Subcutaneous adipose tissue (tissue), 4 donors: ENCODE results near the gene NPS. TPM values are rescaled to one million over a fixed set of nuclear protein-coding genes. Genes with fewer than 3 reads are reported as not detected.

ENCODE experiments used
- total RNA-seq, 4 donors: library from RNA; depleted of rRNA; stranded (reverse); fragments of >200 nt; gene quantifications; one replicate each; pipeline ENCODE4 v1.1.0, GENCODE V29; 2016
- TF ChIP-seq, protein P1 (sequence below): fragments of 450-650 bp; IDR thresholded peaks from one replicate; pipeline ENCODE4 v1.5.1; 2016; ENCODE audit warnings: low read depth, mild to moderate bottlenecking, control low read depth, antibody characterized with exemption, moderate library complexity

NPS gene
- total RNA-seq, 4 donors from 2014 or later: not detected

DNA sequence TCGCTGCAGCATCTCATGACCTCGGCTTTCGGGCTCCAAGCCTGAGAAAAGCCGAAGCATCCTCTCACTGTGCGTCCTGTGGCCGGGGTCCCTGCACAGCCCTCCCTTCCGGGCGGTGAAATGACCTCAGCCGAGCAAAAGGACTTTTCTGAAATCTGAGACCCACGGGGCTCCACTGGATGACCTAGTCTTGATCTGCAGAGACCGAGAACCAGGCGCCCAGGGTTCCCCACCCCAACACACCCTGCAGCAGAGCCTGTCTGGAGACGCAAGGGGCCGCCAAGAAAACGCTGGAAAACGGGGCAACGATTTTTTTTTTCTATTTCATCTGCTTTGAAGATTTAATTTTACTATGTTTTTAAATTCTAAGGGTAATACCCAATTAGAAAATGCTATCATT lies 31.7 kb downstream of the NPS start:
- TF ChIP-seq, protein P1, sequence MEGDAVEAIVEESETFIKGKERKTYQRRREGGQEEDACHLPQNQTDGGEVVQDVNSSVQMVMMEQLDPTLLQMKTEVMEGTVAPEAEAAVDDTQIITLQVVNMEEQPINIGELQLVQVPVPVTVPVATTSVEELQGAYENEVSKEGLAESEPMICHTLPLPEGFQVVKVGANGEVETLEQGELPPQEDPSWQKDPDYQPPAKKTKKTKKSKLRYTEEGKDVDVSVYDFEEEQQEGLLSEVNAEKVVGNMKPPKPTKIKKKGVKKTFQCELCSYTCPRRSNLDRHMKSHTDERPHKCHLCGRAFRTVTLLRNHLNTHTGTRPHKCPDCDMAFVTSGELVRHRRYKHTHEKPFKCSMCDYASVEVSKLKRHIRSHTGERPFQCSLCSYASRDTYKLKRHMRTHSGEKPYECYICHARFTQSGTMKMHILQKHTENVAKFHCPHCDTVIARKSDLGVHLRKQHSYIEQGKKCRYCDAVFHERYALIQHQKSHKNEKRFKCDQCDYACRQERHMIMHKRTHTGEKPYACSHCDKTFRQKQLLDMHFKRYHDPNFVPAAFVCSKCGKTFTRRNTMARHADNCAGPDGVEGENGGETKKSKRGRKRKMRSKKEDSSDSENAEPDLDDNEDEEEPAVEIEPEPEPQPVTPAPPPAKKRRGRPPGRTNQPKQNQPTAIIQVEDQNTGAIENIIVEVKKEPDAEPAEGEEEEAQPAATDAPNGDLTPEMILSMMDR: no peak

DNA sequence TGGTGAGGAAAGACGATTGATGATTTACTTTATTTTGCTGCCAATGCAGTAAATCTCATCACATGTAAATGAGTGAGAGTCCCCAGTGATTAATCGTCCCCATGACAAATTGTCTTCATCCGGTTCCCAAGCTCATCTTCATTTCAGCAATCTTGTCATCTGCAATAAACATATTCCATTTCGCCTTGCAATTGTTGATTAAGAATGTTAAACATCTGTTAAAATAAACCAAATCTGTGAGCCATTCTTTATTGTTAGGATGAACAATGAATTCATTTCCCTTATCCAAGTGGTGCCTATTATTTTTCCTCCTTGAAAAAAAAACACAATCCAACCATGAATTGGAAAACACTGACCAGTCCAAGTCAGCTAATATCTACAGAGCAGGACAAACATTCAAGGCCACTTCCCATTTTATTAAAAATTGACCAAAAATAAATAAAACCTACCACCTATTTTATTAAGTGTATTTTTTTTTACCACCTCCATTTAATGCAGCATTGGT lies 36.5 kb downstream of the NPS start:
- TF ChIP-seq, protein P1: no peak

DNA sequence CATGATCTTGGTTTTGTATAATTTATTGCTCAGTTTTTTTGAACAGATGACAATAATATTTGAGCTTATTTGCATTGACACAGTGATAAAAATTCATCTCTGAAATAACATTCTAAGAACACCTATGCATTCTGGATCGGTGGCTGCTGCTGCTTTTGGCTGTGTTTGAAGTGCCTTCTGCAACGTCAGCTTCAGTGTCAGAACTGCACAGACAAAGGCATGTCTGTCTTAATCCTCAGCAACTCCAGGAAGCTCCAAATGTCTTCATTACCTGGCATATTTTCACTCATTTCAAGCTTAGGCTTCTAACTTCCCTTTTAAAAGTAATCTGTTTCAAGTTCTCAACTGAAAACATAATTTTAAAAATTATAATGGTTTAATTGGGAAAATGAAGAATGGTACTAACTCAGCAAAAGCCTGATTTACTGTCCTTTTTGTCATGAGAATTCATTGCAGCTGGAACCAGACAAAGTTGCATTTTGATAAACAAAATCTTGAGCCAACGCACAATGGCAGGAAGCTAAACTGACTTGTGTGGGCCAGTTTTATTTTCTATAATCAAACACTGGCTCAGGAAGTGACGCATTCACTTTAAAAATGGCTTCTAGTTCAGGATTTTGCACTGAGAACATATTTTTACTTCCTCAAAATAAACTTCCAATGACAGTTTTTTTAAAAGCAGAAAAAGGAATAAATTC lies 38.7 kb downstream of the NPS start:
- TF ChIP-seq, protein P1: no peak

DNA sequence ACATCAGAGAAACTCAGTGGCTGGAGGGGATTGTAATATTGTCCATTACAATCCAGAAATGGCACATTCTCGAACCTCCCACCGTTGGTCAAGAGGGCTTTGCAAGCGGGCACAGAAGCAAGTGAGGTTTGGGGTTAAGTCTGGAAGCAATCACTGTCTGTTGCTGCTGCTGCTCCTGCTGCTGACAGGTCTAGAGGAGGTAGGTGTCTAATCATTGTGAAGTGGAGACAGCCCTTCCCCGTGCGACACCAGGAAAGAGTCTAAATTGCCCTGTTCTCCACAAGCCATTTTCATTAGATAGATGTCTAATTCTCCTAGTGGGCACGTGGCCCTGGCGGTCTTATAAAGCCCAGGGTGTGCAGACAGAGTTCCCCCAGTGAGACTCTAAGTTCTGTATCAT lies 43.5 kb downstream of the NPS start:
- TF ChIP-seq, protein P1: no peak

DNA sequence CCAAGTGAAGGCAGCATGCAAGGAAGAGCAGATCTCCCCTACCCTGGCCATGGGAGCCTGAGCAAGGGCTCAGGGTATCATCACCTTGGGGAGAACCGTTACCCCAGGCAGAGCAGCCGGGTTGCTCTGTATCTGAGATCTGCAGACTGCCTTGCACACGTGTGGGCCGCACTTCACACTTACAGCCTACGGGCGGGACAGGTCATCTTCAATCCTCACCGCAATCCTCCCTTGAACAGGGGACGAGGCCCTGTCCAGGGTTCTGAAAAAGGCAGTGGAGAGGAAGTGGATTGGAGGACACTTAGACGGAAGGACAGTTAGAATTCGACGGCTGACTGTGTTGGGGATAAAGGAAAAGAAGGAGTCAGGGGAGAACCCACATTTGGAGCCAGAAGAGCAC lies 51.4 kb downstream of the NPS start:
- TF ChIP-seq, protein P1: no peak

Other genes with a start within 250 kb of the NPS start
- gene FOXI2, start 187.9 kb downstream of the NPS start, total RNA-seq: under 1 TPM in 1 of 4 donors, not detected in 3; 0.22 TPM